Measurements from ENCODE around the gene ADNP. TPM values are rescaled to one million over a fixed set of nuclear protein-coding genes. Genes with fewer than 3 reads are reported as not detected.

Gene ADNP
- total RNA-seq, 1 donor from 2014 or later: 144 TPM

DNA sequence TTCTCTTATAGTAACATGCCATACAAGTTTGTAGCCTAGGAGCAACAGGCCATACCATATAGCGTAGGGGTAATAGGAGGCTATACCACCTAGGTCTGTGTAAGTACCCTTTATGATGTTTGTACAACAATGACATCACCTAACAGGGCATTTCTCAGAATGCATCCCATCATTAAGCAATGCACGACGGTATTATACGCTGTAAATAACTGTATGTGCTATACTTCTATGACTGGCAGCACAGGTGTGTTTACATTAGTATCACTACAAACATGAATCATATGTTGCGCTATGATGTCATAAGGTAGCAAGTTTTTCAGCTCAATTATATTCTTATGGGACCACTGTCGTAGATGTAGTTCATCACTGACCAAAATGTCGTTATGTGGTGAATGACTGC, 31.0 kb downstream of the ADNP start:
- Mint-ChIP-seq H3K27me3 (no peaks in the 10 kb centered on the region), H3K36me3 (ENCODE audit: insufficient read depth) (peaks cover 18% of the 10 kb centered on the region)

DNA sequence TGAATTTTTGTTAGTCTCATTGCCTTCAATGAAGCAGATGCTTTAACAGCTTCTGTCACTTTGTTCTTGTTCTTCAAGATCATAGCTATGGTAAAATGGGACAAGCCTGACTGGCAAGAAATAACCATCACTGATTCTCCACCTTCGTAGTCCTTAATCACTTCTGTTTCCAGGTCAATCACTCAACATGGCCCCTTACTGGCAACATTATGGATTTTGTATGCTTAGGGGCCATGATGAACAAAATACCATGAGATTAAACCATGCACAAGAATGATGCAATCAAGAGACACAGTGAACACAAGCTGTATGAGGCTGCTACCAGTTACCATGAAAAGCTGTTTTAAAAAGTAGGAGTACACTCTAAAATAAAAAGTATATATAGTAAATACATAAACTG, 32.8 kb downstream of the ADNP start:
- Mint-ChIP-seq H3K4me1 (ENCODE audit: low read depth) (peaks cover 19% of the 10 kb centered on the region), H3K9me3 (ENCODE audit: low read depth) (no peaks in the 10 kb centered on the region), H3K27me3 (no peaks in the 10 kb centered on the region), H3K4me3 (ENCODE audit: low read depth) (no peak overlapping the region), H3K27ac (peak overlapping the region; percentile 3), H3K36me3 (ENCODE audit: insufficient read depth) (peaks cover 25% of the 10 kb centered on the region)
- TF ChIP-seq, protein P1, sequence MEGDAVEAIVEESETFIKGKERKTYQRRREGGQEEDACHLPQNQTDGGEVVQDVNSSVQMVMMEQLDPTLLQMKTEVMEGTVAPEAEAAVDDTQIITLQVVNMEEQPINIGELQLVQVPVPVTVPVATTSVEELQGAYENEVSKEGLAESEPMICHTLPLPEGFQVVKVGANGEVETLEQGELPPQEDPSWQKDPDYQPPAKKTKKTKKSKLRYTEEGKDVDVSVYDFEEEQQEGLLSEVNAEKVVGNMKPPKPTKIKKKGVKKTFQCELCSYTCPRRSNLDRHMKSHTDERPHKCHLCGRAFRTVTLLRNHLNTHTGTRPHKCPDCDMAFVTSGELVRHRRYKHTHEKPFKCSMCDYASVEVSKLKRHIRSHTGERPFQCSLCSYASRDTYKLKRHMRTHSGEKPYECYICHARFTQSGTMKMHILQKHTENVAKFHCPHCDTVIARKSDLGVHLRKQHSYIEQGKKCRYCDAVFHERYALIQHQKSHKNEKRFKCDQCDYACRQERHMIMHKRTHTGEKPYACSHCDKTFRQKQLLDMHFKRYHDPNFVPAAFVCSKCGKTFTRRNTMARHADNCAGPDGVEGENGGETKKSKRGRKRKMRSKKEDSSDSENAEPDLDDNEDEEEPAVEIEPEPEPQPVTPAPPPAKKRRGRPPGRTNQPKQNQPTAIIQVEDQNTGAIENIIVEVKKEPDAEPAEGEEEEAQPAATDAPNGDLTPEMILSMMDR (IDR thresholded peaks at IDR 0.05; ENCODE audit: unreplicated experiment): no peak
- DNase-seq (ENCODE audit: low spot score, unreplicated experiment): no peak

More for the DNA sequence above, 31.0 kb downstream of the ADNP start:
- Mint-ChIP-seq H3K4me1 (ENCODE audit: low read depth) (peaks cover 30% of the 10 kb centered on the region), H3K27ac (no peak overlapping the region), H3K4me3 (ENCODE audit: low read depth) (no peak overlapping the region), H3K9me3 (ENCODE audit: low read depth) (no peaks in the 10 kb centered on the region)
- no peak for DNase-seq (ENCODE audit: low spot score, unreplicated experiment)
- TF ChIP-seq, protein P1 (IDR thresholded peaks at IDR 0.05; ENCODE audit: unreplicated experiment): no peak

DNA sequence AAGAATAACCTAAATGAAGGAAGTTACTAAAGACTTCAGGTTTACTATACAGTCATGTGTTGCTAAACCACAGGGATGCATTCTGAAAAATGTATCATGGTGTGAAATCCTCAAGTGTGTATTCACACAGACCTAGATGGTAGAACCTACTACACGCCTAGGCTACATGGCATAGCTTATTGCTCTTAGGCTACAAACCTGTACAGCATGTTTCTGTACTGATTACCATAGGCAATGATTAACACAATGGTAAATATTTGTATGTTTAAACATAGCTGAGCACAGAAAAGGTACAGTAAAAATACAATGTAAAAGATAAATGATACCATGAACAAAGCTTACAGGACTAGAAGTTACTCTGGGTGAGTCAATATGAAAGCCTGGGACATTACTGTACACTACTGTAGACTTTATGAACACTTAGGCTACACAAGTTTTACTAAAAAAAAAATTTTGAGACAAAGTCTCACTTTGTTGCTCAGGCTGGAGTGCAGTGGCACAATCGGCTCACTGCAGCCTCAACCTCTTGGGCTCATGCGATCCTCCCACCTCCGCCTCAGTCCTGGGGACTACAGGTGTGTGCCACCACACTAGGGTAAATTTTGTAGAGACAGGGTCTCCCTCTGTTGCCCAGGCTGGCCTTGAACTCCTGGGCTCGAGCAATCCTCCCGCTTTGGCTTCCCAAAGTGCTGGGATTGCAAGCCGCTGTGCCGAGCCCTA, 36.0 kb downstream of the ADNP start:
- no peaks in the 10 kb centered on the region for H3K27me3 Mint-ChIP-seq
- no peak overlapping the region for H3K4me3 Mint-ChIP-seq (ENCODE audit: low read depth)
- no peaks in the 10 kb centered on the region for H3K9me3 Mint-ChIP-seq (ENCODE audit: low read depth)
- TF ChIP-seq, protein P1 (IDR thresholded peaks at IDR 0.05; ENCODE audit: unreplicated experiment): no peak
- DNase-seq (ENCODE audit: low spot score, unreplicated experiment): no peak
- peaks cover 7% of the 10 kb centered on the region for H3K4me1 Mint-ChIP-seq (ENCODE audit: low read depth)
- H3K27ac Mint-ChIP-seq: peak overlapping the region; percentile 86
- peaks cover 39% of the 10 kb centered on the region for H3K36me3 Mint-ChIP-seq (ENCODE audit: insufficient read depth)

DNA sequence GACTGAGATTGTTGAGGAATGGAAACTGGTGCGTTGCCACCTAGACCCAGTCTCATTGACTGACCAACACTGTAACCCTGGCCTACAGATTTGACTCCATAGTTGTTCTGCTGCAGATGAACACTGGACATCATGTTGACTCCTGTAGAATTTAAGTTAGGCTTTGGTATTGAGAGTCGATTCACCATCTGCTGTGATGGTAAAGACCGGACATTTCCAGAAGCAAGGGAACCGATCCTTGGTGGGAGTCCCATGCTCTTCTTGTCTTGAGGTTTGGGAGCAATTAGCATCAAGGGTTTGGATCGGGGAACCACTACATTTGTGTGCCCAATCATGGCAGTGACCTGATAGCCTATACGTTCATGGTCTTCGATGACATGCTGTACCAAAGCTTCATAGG, 37.6 kb downstream of the ADNP start:
- TF ChIP-seq, protein P1 (IDR thresholded peaks at IDR 0.05; ENCODE audit: unreplicated experiment): no peak
- Mint-ChIP-seq H3K4me3 (ENCODE audit: low read depth) (no peak overlapping the region), H3K9me3 (ENCODE audit: low read depth) (no peaks in the 10 kb centered on the region), H3K4me1 (ENCODE audit: low read depth) (peaks cover 7% of the 10 kb centered on the region), H3K27ac (no peak overlapping the region), H3K36me3 (ENCODE audit: insufficient read depth) (peaks cover 44% of the 10 kb centered on the region), H3K27me3 (no peaks in the 10 kb centered on the region)
- DNase-seq (ENCODE audit: low spot score, unreplicated experiment): no peak

DNA sequence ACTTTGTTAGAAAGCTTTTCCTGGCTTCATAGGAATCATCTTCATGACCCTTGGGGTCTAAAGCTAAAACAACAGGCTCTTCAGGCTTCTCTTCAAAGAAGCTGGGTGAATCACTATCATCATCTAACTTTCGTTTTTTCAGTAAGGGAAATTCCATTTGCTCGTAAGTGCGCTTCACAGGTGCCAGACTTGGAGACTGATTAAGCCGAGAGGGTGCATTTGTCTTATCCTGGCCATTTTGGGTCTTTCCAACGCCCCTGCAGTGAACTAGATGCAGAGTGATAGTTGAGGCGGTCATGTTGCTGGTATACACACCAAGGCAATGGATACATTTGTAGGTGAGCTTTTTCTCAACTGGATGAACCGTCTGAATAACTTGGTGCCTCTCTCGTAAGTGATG, 38.8 kb downstream of the ADNP start:
- Mint-ChIP-seq H3K36me3 (ENCODE audit: insufficient read depth) (peaks cover 46% of the 10 kb centered on the region), H3K4me3 (ENCODE audit: low read depth) (no peak overlapping the region), H3K27ac (no peak overlapping the region), H3K27me3 (no peaks in the 10 kb centered on the region), H3K4me1 (ENCODE audit: low read depth) (peaks cover 6% of the 10 kb centered on the region), H3K9me3 (ENCODE audit: low read depth) (no peaks in the 10 kb centered on the region)
- no peak for DNase-seq (ENCODE audit: low spot score, unreplicated experiment)
- TF ChIP-seq, protein P1 (IDR thresholded peaks at IDR 0.05; ENCODE audit: unreplicated experiment): no peak
